HG03378 (cell line): ENCODE measurements around the gene NR3C1.
"Not testable (repeated sequence)": the region's sequence is repeated elsewhere in the genome, so short reads cannot be mapped to it uniquely, and the experiment has no call there.

Experiments
- ATAC-seq: cut with Tn5 transposase; IDR thresholded peaks from one replicate; pipeline ENCODE4 v1.9.1; 2021; ENCODE audit warnings: mild to moderate bottlenecking, moderate library complexity; ENCODE audit not compliant: unreplicated experiment

NR3C1 gene

DNA sequence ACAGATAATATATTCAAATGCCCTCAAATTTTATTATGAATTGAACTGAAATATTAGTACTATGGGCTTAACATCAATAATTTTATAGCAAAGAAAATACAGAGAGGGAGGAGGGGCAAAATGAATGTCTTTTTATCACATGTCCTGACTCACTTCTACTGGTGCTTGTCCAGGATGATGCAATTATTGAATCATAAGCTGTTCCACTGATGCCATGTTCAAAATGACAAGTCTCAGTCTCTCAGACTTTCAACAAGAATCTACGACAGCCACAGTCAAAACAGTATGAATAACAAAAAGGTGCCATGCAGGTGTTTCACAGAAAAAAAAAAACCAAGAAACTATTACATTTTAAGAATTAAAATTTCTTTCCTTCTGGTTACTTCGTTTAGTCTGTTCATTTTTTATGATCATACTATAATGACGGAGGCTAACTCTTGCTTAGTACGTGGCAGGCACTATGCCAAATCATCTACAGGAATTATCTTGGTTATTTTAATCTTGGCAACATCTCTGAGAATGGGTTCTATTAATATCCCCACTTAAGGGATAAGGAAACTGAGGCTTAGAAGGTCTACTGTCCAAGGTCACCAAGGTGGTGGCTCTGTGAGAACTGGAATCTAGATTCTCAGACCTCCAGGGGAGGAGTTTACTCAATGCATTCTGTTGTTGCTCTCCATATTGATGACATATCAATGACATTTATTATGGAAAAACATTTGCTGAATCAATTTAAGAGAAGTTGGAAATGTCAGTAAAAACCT, 61.5 kb downstream of the NR3C1 start:
- no peak for ATAC-seq

DNA sequence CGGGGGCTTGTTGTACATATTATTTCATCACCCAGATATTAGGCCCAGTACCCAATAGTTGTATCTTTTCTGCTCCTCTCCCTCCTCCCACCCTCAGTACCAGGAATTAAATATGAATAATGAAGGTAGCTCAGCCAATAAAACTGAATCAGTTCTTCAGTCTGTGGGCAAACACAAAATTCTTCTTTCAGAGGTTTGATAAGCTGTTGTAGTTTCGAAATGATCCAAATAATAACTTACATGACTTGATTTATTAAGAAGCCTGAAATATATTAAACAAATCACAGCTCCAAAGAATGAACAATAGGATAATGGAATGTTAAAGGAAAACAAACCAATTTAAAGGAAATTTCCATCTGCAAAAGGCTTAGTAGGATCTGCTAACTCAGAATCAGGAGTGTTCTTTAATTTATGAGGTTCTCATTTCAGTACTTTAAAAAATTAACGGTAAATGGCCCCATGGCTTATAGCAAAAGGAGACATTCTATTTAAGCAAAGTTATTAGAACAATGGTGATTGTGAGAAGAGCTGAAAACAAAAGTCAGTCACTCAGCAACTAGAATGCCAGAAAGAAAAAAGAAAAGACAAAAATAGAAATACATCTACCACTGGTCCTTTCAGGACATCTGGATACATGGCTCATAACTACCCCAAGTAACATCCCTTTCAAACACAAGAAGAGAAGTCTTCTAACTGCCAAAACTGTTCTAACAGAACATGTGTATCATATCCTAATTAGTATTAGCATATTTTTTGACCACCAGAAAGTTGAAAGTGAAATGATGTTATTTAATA, 62.4 kb downstream of the NR3C1 start:
- no peak for ATAC-seq

- ATAC-seq: no peak
Observed at GRCh38 chr5:143338658-143339366, 64.7 kb downstream of the NR3C1 start.

DNA sequence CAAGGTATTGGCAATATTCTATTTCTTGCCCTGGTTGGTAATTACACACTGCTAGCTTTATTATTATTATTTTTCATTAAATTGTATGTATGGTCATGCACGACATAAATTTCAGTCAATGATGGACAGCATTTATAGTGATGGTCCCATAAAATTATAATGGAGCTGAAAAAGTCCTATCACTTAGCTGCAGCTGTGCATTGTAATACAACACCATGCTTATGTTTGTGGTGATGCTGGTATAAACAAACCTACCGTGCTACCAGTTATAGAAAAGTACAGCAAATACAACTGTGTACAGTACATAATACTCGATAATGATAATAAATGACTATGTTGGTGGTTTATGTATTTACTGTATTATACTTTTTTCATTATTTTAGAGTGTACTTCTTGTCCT, 65.5 kb downstream of the NR3C1 start:
- ATAC-seq: no peak

- ATAC-seq: no peak
Observed at GRCh38 chr5:143336485-143336884, 67.0 kb downstream of the NR3C1 start.

DNA sequence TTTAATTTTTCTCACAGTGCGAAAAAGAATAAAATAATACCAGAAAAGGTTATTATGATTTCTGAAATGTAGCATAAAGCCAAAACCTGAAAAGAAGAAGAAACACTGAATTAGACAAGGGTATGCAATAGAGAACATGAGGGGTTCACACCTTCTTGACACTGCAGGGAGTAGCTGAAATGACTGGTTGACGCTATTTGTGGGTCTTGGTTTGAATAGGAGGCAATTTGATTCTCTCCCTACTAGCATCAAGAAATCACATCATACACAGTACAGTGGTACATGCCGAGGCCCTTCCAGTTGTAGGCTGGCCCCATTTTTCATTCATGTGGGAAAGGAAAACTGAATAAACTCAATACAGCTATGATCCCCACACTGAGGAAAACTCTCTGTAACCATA, 68.6 kb downstream of the NR3C1 start:
- ATAC-seq: no peak

DNA sequence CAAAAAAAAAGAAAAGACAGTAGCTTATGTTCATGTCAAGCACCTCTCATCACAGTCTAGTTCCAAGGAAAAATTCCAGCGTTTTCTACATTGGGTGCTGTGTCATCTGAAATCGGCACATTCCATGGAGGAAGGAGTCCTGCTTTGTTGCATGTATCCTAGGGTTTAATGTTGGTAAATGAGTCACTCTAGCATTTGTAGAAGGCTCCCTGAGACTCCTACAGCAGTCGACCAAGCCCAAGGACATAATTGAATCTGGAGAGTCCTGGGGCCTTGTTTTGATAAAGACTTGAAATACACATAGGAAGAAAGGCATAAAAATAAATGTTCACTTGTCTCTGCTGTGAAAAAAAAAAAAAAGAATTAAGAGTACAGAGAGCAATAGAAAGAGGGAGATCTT, 69.1 kb downstream of the NR3C1 start:
- ATAC-seq: not testable (repeated sequence)

- ATAC-seq: no peak
Observed at GRCh38 chr5:143331956-143332355, 71.5 kb downstream of the NR3C1 start.

- no peak for ATAC-seq
Observed at GRCh38 chr5:143329843-143330242, 73.6 kb downstream of the NR3C1 start.

DNA sequence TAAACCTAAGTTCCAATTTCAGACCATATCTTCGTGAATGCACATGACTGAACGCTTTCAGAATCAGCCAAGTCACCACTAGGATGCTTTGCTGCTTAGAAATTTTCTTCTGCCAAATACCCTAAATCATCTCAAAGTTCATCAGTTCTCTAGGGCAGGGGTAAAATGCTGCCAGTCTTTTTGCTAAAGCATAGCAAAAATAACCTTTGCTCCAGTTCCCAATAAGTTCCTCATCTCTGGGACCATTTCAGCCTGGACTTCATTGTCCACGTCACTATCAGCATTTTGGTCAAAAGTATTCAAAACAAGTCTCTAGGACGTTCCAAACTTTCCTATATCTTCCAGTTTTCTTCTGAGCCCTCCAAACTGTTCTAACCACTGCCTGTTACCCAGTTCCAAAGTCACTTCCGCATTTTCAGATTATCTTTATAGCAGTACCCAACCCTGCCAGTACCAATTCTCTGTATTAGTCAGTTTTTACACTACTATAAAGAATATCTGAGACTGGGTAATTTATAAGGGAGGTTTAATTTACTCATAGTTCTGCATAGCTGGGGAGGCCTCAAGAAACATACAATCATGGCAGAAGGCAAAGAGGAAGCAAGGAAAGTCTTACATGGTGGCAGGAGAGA, 74.8 kb downstream of the NR3C1 start:
- ATAC-seq: no peak

GRCh38 chr5:143325086-143325485, 78.4 kb downstream of the NR3C1 start:
- not testable (repeated sequence) for ATAC-seq

GRCh38 chr5:143322931-143323630, 80.4 kb downstream of the NR3C1 start:
- not testable (repeated sequence) for ATAC-seq

GRCh38 chr5:143322176-143322575, 81.3 kb downstream of the NR3C1 start:
- ATAC-seq: no peak

DNA sequence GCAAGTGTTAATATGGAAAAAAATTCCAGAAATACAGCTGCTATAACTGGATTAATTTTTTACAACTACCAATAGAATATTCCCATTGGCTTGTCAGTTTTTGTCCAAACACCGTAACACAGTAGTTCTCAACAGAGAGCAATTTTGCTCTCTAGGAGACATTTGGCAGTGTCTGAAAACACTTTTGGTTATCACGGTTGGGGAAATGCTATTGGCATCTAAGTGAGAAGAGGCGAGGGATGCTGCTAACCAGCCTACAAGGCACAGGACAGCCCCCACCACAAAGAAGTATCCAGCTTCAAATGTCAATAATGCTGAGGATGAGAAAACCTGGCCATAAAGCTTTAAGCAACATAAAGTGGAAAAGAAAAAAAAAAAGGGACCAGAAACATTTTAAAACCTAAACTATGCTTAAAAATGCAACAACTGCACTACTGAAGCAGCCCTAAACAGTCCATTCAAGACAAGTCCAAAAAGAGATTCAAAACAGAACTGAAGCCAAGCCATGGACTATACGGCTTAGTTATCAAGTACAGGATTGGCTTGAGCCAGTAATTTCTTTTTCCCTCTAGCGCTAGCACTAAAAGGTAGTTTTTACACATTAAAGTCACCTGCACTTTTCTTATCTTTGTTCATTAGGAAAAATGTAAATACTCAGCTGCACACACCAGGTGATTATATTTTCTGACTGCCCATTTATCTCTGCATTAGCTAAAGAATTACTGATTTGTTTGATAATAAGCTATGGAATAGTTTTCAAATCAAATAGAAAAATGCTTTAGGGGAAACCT, 83.9 kb downstream of the NR3C1 start:
- no peak for ATAC-seq

GRCh38 chr5:143318833-143319232, 84.7 kb downstream of the NR3C1 start:
- ATAC-seq: no peak

GRCh38 chr5:143318270-143318669, 85.2 kb downstream of the NR3C1 start:
- no peak for ATAC-seq

GRCh38 chr5:143316844-143317631, 86.4 kb downstream of the NR3C1 start:
- ATAC-seq: no peak

- ATAC-seq: no peak
Observed at GRCh38 chr5:143316337-143316736, 87.1 kb downstream of the NR3C1 start.

GRCh38 chr5:143315929-143316328, 87.6 kb downstream of the NR3C1 start:
- ATAC-seq: no peak
